KMS-11 (cell line): ENCODE measurements around the gene ADAMTS8.

Experiments used
- H2AFZ ChIP-seq: fragments of 200-600 bp; sonication (generic); 2 replicates; pipeline ENCODE4 v1.6.1; 2016; ENCODE audit warnings: antibody characterized with exemption, mixed run types, low read depth
- H3K27ac ChIP-seq: fragments of 200-600 bp; sonication (generic); 2 replicates; pipeline ENCODE4 v1.6.1; 2016; ENCODE audit warnings: mild to moderate bottlenecking, mixed run types
- H3K27me3 ChIP-seq: fragments of 200-600 bp; sonication (generic); 2 replicates; pipeline ENCODE4 v1.6.1; 2017; ENCODE audit warnings: mild to moderate bottlenecking, low read depth, mixed run types, moderate library complexity; ENCODE audit not compliant: insufficient read depth
- H3K36me3 ChIP-seq: fragments of 200-600 bp; sonication (generic); 2 replicates; pipeline ENCODE4 v1.6.1; 2017; ENCODE audit warnings: mild to moderate bottlenecking, mixed run types; ENCODE audit not compliant: insufficient read depth
- H3K4me1 ChIP-seq: fragments of 200-600 bp; sonication (generic); 2 replicates; pipeline ENCODE4 v1.6.1; 2016; ENCODE audit warnings: mild to moderate bottlenecking, low read depth, mixed run types; ENCODE audit not compliant: poor library complexity, severe bottlenecking
- H3K4me2 ChIP-seq: fragments of 200-600 bp; sonication (generic); 2 replicates; pipeline ENCODE4 v1.7.0; 2016; ENCODE audit warnings: mild to moderate bottlenecking, mixed run types
- H3K4me3 ChIP-seq: fragments of 200-600 bp; sonication (generic); IDR thresholded peaks from 2 replicates; pipeline ENCODE4 v1.6.1; 2017; ENCODE audit warnings: low read depth, low read length, mixed read lengths; ENCODE audit not compliant: insufficient read depth
- H3K79me2 ChIP-seq: fragments of 200-600 bp; sonication (generic); 2 replicates; pipeline ENCODE4 v1.6.1; 2016; ENCODE audit warnings: low read depth, mixed run types; ENCODE audit not compliant: insufficient read depth
- H3K9ac ChIP-seq: fragments of 200-600 bp; sonication (generic); 2 replicates; pipeline ENCODE4 v1.6.1; 2016; ENCODE audit warnings: mild to moderate bottlenecking, mixed run types
- H4K20me1 ChIP-seq: fragments of 200-600 bp; sonication (generic); 2 replicates; pipeline ENCODE4 v1.6.1; 2016; ENCODE audit warnings: mild to moderate bottlenecking, mixed run types; ENCODE audit not compliant: insufficient read depth
- CTCF ChIP-seq: fragments of 200-600 bp; sonication (generic); conservative IDR thresholded peaks from 2 replicates; pipeline ENCODE4 v1.6.1; 2017; ENCODE audit warnings: low read depth, mild to moderate bottlenecking, antibody characterized with exemption, low read length, moderate library complexity, mixed read lengths

ADAMTS8 gene

GRCh38 chr11:130408401-130408890, 20.0 kb downstream of the ADAMTS8 start:
- Histone ChIP-seq H3K4me1 (no peaks in the 10 kb centered on the region), H3K9ac (no peak overlapping the region), H3K36me3 (no peaks in the 10 kb centered on the region), H2AFZ (no peak overlapping the region), H4K20me1 (no peaks in the 10 kb centered on the region), H3K79me2 (no peaks in the 10 kb centered on the region), H3K4me2 (no peak overlapping the region), H3K27ac (no peak overlapping the region), H3K27me3 (no peaks in the 10 kb centered on the region), H3K4me3 (no peak overlapping the region)
- TF ChIP-seq CTCF: no peak

GRCh38 chr11:130407978-130408377, 20.4 kb downstream of the ADAMTS8 start:
- no peaks in the 10 kb centered on the region for H3K79me2 ChIP-seq
- no peak overlapping the region for H3K27ac ChIP-seq
- no peak overlapping the region for H3K9ac ChIP-seq
- no peaks in the 10 kb centered on the region for H3K4me1 ChIP-seq
- no peak overlapping the region for H3K4me3 ChIP-seq
- H4K20me1 ChIP-seq: no peaks in the 10 kb centered on the region
- H3K36me3 ChIP-seq: no peaks in the 10 kb centered on the region
- H3K4me2 ChIP-seq: no peak overlapping the region
- no peaks in the 10 kb centered on the region for H3K27me3 ChIP-seq
- no peak overlapping the region for H2AFZ ChIP-seq
- TF ChIP-seq CTCF: no peak

GRCh38 chr11:130405428-130405827, 23.0 kb downstream of the ADAMTS8 start:
- Histone ChIP-seq H3K9ac (no peak overlapping the region), H2AFZ (no peak overlapping the region), H3K36me3 (no peaks in the 10 kb centered on the region), H3K27ac (no peak overlapping the region), H3K27me3 (no peaks in the 10 kb centered on the region), H3K79me2 (no peaks in the 10 kb centered on the region), H3K4me3 (no peak overlapping the region), H3K4me2 (no peak overlapping the region), H4K20me1 (no peaks in the 10 kb centered on the region), H3K4me1 (no peaks in the 10 kb centered on the region)
- TF ChIP-seq CTCF: no peak

- no peak overlapping the region for H3K9ac ChIP-seq
- no peaks in the 10 kb centered on the region for H4K20me1 ChIP-seq
- no peaks in the 10 kb centered on the region for H3K27me3 ChIP-seq
- no peak overlapping the region for H3K27ac ChIP-seq
- no peak overlapping the region for H2AFZ ChIP-seq
- TF ChIP-seq CTCF: no peak
- H3K79me2 ChIP-seq: no peaks in the 10 kb centered on the region
- no peaks in the 10 kb centered on the region for H3K4me1 ChIP-seq
- no peak overlapping the region for H3K4me3 ChIP-seq
- H3K36me3 ChIP-seq: no peaks in the 10 kb centered on the region
- H3K4me2 ChIP-seq: no peak overlapping the region
Measured at GRCh38 chr11:130404727-130405126, 23.7 kb downstream of the ADAMTS8 start.
